Dendritic cell treated with granulocyte-macrophage colony-stimulating factor and Interleukin-4, amounts not matched to agents 40 ng/mL and 50 ng/mL, for 4 days (primary cell): ENCODE measurements around the gene FKBP6.
"Not testable (repeated sequence)": the region's sequence is repeated elsewhere in the genome, so short reads cannot be mapped to it uniquely, and the experiment has no call there.

Experiments
- H3K27ac Mint-ChIP-seq: one replicate; pipeline ENCODE4 v1.8.0; 2022; ENCODE audit warnings: mild to moderate bottlenecking, mixed read lengths
- H3K27me3 Mint-ChIP-seq: one replicate; pipeline ENCODE4 v1.8.0; 2022; ENCODE audit warnings: mild to moderate bottlenecking, mixed read lengths
- H3K36me3 Mint-ChIP-seq: one replicate; pipeline ENCODE4 v1.8.0; 2022; ENCODE audit warnings: low read depth, mixed read lengths
- H3K4me1 Mint-ChIP-seq: one replicate; pipeline ENCODE4 v1.8.0; 2022; ENCODE audit warnings: low read depth, mixed read lengths
- H3K4me3 Mint-ChIP-seq: one replicate; pipeline ENCODE4 v1.8.0; 2022; ENCODE audit warnings: mild to moderate bottlenecking, moderate library complexity, mixed read lengths
- H3K9me3 Mint-ChIP-seq: one replicate; pipeline ENCODE4 v1.8.0; 2022; ENCODE audit warnings: mixed read lengths
- intact Hi-C: fragments of 100-400 bp; cut with micrococcal nuclease; formaldehyde crosslinking; loops from one replicate; pipeline ENCODE4 v1.15.0; 2022

Gene FKBP6

GRCh38 chr7:73376671-73377412 lies 48.9 kb downstream of the FKBP6 start:
- Mint-ChIP-seq H3K27ac (no peak overlapping the region), H3K36me3 (no peaks in the 10 kb centered on the region), H3K27me3 (peaks cover 33% of the 10 kb centered on the region), H3K4me1 (peaks cover 12% of the 10 kb centered on the region), H3K9me3 (no peaks in the 10 kb centered on the region), H3K4me3 (no peak overlapping the region)
- intact Hi-C loops = no loop called here

GRCh38 chr7:73377413-73378200 lies 49.6 kb downstream of the FKBP6 start:
- H3K27ac Mint-ChIP-seq, H3K9me3 Mint-ChIP-seq, H3K36me3 Mint-ChIP-seq, H3K4me3 Mint-ChIP-seq, intact Hi-C loops: not testable (repeated sequence)
- Mint-ChIP-seq H3K4me1 (peaks cover 13% of the 10 kb centered on the region), H3K27me3 (peaks cover 33% of the 10 kb centered on the region)

- intact Hi-C loops = no loop called here
- Mint-ChIP-seq H3K9me3 (peaks cover 21% of the 10 kb centered on the region), H3K27me3 (peaks cover 9% of the 10 kb centered on the region), H3K4me3 (no peak overlapping the region), H3K4me1 (peaks cover 8% of the 10 kb centered on the region), H3K27ac (no peak overlapping the region), H3K36me3 (no peaks in the 10 kb centered on the region)
Observed at GRCh38 chr7:73382934-73383503, 55.1 kb downstream of the FKBP6 start.

GRCh38 chr7:73387221-73387828 lies 59.4 kb downstream of the FKBP6 start:
- intact Hi-C loops = no loop called here
- Mint-ChIP-seq H3K27me3 (peaks cover 21% of the 10 kb centered on the region), H3K9me3 (peaks cover 43% of the 10 kb centered on the region), H3K27ac (no peak overlapping the region), H3K4me3 (no peak overlapping the region), H3K36me3 (no peaks in the 10 kb centered on the region), H3K4me1 (peaks cover 8% of the 10 kb centered on the region)

GRCh38 chr7:73387908-73388414 lies 60.0 kb downstream of the FKBP6 start:
- intact Hi-C loops = no loop called here
- peaks cover 4% of the 10 kb centered on the region for H3K4me1 Mint-ChIP-seq
- no peak overlapping the region for H3K27ac Mint-ChIP-seq
- no peaks in the 10 kb centered on the region for H3K36me3 Mint-ChIP-seq
- no peak overlapping the region for H3K4me3 Mint-ChIP-seq
- peaks cover 21% of the 10 kb centered on the region for H3K27me3 Mint-ChIP-seq
- peaks cover 39% of the 10 kb centered on the region for H3K9me3 Mint-ChIP-seq

GRCh38 chr7:73391396-73391795 lies 63.4 kb downstream of the FKBP6 start:
- no peak overlapping the region for H3K4me3 Mint-ChIP-seq
- H3K27ac Mint-ChIP-seq = no peak overlapping the region
- intact Hi-C loops = no loop called here
- H3K36me3 Mint-ChIP-seq = no peaks in the 10 kb centered on the region
- peaks cover 33% of the 10 kb centered on the region for H3K9me3 Mint-ChIP-seq
- H3K4me1 Mint-ChIP-seq = no peaks in the 10 kb centered on the region
- peaks cover 27% of the 10 kb centered on the region for H3K27me3 Mint-ChIP-seq

GRCh38 chr7:73394422-73394821 lies 66.5 kb downstream of the FKBP6 start:
- no peaks in the 10 kb centered on the region for H3K36me3 Mint-ChIP-seq
- H3K27ac Mint-ChIP-seq = no peak overlapping the region
- intact Hi-C loops = no loop called here
- H3K4me1 Mint-ChIP-seq = peaks cover 5% of the 10 kb centered on the region
- H3K9me3 Mint-ChIP-seq = peaks cover 8% of the 10 kb centered on the region
- H3K27me3 Mint-ChIP-seq = peaks cover 32% of the 10 kb centered on the region
- no peak overlapping the region for H3K4me3 Mint-ChIP-seq

- intact Hi-C loops = no loop called here
- H3K36me3 Mint-ChIP-seq = no peaks in the 10 kb centered on the region
- H3K4me1 Mint-ChIP-seq = peaks cover 5% of the 10 kb centered on the region
- no peaks in the 10 kb centered on the region for H3K9me3 Mint-ChIP-seq
- no peak overlapping the region for H3K4me3 Mint-ChIP-seq
- H3K27ac Mint-ChIP-seq = no peak overlapping the region
- peaks cover 23% of the 10 kb centered on the region for H3K27me3 Mint-ChIP-seq
Observed at GRCh38 chr7:73395538-73396503, 67.9 kb downstream of the FKBP6 start.

GRCh38 chr7:73397521-73398281 lies 69.7 kb downstream of the FKBP6 start:
- Mint-ChIP-seq H3K27ac (no peak overlapping the region), H3K36me3 (no peaks in the 10 kb centered on the region), H3K27me3 (peaks cover 12% of the 10 kb centered on the region), H3K4me1 (peaks cover 5% of the 10 kb centered on the region), H3K9me3 (no peaks in the 10 kb centered on the region), H3K4me3 (no peak overlapping the region)
- intact Hi-C loops = no loop called here

- H3K27me3 Mint-ChIP-seq, H3K9me3 Mint-ChIP-seq, H3K36me3 Mint-ChIP-seq, intact Hi-C loops, H3K4me3 Mint-ChIP-seq, H3K4me1 Mint-ChIP-seq: not testable (repeated sequence)
- peak overlapping the region; percentile 22 for H3K27ac Mint-ChIP-seq
Observed at GRCh38 chr7:73399185-73400050, 71.5 kb downstream of the FKBP6 start.

- intact Hi-C loops, H3K36me3 Mint-ChIP-seq, H3K4me1 Mint-ChIP-seq, H3K9me3 Mint-ChIP-seq, H3K27me3 Mint-ChIP-seq, H3K4me3 Mint-ChIP-seq, H3K27ac Mint-ChIP-seq: not testable (repeated sequence)
Observed at GRCh38 chr7:73404860-73405259, 76.9 kb downstream of the FKBP6 start.
